Upper lobe of left lung (tissue), 4 donors: ENCODE results near the gene SFRP4.

ENCODE experiments used
- CTCF ChIP-seq, 6 experiments: fragments of 450-650 bp in 4 of 6; fragments of 200-600 bp in 2 of 6; sonication (generic) in 2 of 6; IDR thresholded peaks; one replicate each; pipeline ENCODE4 v1.5.1; 2016 to 2019; ENCODE audit warnings: antibody characterized with exemption in 6 of 6
- EP300 ChIP-seq, 4 donors: sonication (generic); formaldehyde crosslinking; IDR thresholded peaks; one replicate each; pipeline ENCODE4 v1.5.1; 2017; ENCODE audit warnings: antibody characterized with exemption in 4 of 4, control low read depth in 2 of 4
- POLR2A ChIP-seq, 4 donors: fragments of 450-650 bp; IDR thresholded peaks; one replicate each; pipeline ENCODE4 v1.5.1; 2016 to 2017; ENCODE audit warnings: antibody characterized with exemption in 4 of 4, mild to moderate bottlenecking in 2 of 4
- POLR2AphosphoS5 ChIP-seq, 2 donors: sonication (generic); formaldehyde crosslinking; IDR thresholded peaks; one replicate each; pipeline ENCODE4 v1.5.1; 2017; ENCODE audit warnings: antibody characterized with exemption in 2 of 2

- TF ChIP-seq CTCF (IDR thresholded peaks at IDR 0.05) = no peak
- TF ChIP-seq POLR2A (IDR thresholded peaks at IDR 0.05) = no peak
- TF ChIP-seq POLR2AphosphoS5 (IDR thresholded peaks at IDR 0.05) = no peak
- TF ChIP-seq EP300 (IDR thresholded peaks at IDR 0.05) = no peak
Measured at GRCh38 chr7:37943905-37944736, 27.5 kb upstream of the SFRP4 start.
